PC-9 (cell line): ENCODE data around the gene PDZK1IP1. TPM values are rescaled to one million over a fixed set of nuclear protein-coding genes. Genes with fewer than 3 reads are reported as not detected.

Source experiments
- BruUV-seq: library from RNA; stranded (reverse); fragments of 400-500 nt; replicated peaks from 2 replicates; lab custom pipeline; 2021; lab: Mats Ljungman, UMichigan
- CTCF ChIA-PET: fragments of 300-600 bp; sonication (Branson Sonifier 250); formaldehyde crosslinking; loops from one replicate; lab custom pipeline; 2022; ENCODE audit warnings: antibody characterized with exemption; lab: Charles Lee
- POLR2A ChIA-PET: fragments of 300-600 bp; sonication (Branson Sonifier 250); formaldehyde crosslinking; loops from one replicate; lab custom pipeline; 2022; ENCODE audit warnings: antibody characterized with exemption; ENCODE audit not compliant: unreplicated experiment; lab: Charles Lee
- DNase-seq, 2 experiments: peaks; one replicate each; pipeline versions ENCODE4 v3.0.0 to v3.0.0-alpha.2; 2015 to 2022; ENCODE audit warnings: mixed read lengths in 1 of 2
- H2AFZ ChIP-seq: fragments of 200-600 bp; sonication (generic); 2 replicates; pipeline ENCODE4 v1.8.1; 2017; ENCODE audit warnings: antibody characterized with exemption
- H3F3A ChIP-seq: fragments of 200-600 bp; sonication (generic); 2 replicates; pipeline ENCODE4 v1.8.1; 2017; ENCODE audit warnings: antibody characterized with exemption, mild to moderate bottlenecking, low read depth; ENCODE audit not compliant: insufficient read depth
- H3K27ac ChIP-seq: fragments of 200-600 bp; sonication (generic); 2 replicates; pipeline ENCODE4 v1.6.1; 2016; ENCODE audit warnings: mixed run types
- H3K27me3 ChIP-seq: fragments of 200-600 bp; sonication (generic); 2 replicates; pipeline ENCODE4 v1.6.1; 2016; ENCODE audit warnings: low read depth, mixed run types; ENCODE audit not compliant: insufficient read depth
- H3K36me3 ChIP-seq: fragments of 200-600 bp; sonication (generic); 2 replicates; pipeline ENCODE4 v1.6.1; 2016; ENCODE audit warnings: low read depth, mixed run types
- H3K4me1 ChIP-seq: fragments of 200-600 bp; sonication (generic); replicated peaks from 2 replicates; pipeline ENCODE4 v1.6.1; 2016; ENCODE audit warnings: mixed run types; ENCODE audit not compliant: insufficient read depth
- H3K4me2 ChIP-seq: fragments of 200-600 bp; sonication (generic); 2 replicates; pipeline ENCODE4 v1.6.1; 2017; ENCODE audit warnings: mixed run types
- H3K4me3 ChIP-seq: fragments of 200-600 bp; sonication (generic); 2 replicates; pipeline ENCODE4 v1.6.1; 2016; ENCODE audit warnings: mixed run types
- H3K79me2 ChIP-seq: fragments of 200-600 bp; sonication (generic); 2 replicates; pipeline ENCODE4 v1.6.1; 2017; ENCODE audit warnings: low read depth, mixed run types
- H3K9me2 ChIP-seq: fragments of 200-600 bp; sonication (generic); 2 replicates; pipeline ENCODE4 v1.8.1; 2017; ENCODE audit warnings: mild to moderate bottlenecking; ENCODE audit not compliant: insufficient read depth
- H3K9me3 ChIP-seq: fragments of 200-600 bp; sonication (generic); 2 replicates; pipeline ENCODE4 v1.8.1; 2016; ENCODE audit warnings: low read depth; ENCODE audit not compliant: insufficient read depth
- H4K20me1 ChIP-seq: fragments of 200-600 bp; sonication (generic); 2 replicates; pipeline ENCODE4 v1.8.1; 2017; ENCODE audit not compliant: insufficient read depth
- CTCF ChIP-seq: fragments of 200-600 bp; sonication (generic); conservative IDR thresholded peaks from 2 replicates; pipeline ENCODE4 v1.6.1; 2017; ENCODE audit warnings: mixed run types, antibody characterized with exemption, mild to moderate bottlenecking, moderate library complexity
- EZH2 ChIP-seq: fragments of 200-600 bp; sonication (generic); IDR thresholded peaks from 2 replicates; pipeline ENCODE4 v1.8.0; 2017; ENCODE audit warnings: antibody characterized with exemption, low read depth
- intact Hi-C: fragments of 100-400 bp; cut with micrococcal nuclease; formaldehyde crosslinking; loops from one replicate; pipeline ENCODE4 v1.10.0; 2022; ENCODE audit not compliant: unreplicated experiment
- total RNA-seq: library from RNA; stranded (reverse); gene quantifications from 2 replicates; pipeline ENCODE4 v1.2.3, GENCODE V29; 2021

The PDZK1IP1 gene
- total RNA-seq, 1 experiment from 2014 or later: 6.2 TPM

- no TSS peak for BruUV-seq
- DNase-seq: no peak
- ChIA-PET POLR2A (no interaction called here), CTCF (no interaction called here)
- Histone ChIP-seq H3K4me3 (no peak overlapping the region), H3K4me1 (no peaks in the 10 kb centered on the region; the same call in 1 of the 2 replicates), H3F3A (no peaks in the 10 kb centered on the region), H4K20me1 (no peaks in the 10 kb centered on the region), H3K27me3 (no peaks in the 10 kb centered on the region), H3K4me2 (no peak overlapping the region), H3K9me2 (no peaks in the 10 kb centered on the region), H3K27ac (no peak overlapping the region), H3K9me3 (no peaks in the 10 kb centered on the region), H2AFZ (no peak overlapping the region), H3K79me2 (no peaks in the 10 kb centered on the region), H3K36me3 (no peaks in the 10 kb centered on the region)
- intact Hi-C loops: no loop called here
- TF ChIP-seq EZH2 (no peak), CTCF (no peak)
Observed at GRCh38 chr1:47186267-47187185, 3.3 kb downstream of the PDZK1IP1 start.

DNA sequence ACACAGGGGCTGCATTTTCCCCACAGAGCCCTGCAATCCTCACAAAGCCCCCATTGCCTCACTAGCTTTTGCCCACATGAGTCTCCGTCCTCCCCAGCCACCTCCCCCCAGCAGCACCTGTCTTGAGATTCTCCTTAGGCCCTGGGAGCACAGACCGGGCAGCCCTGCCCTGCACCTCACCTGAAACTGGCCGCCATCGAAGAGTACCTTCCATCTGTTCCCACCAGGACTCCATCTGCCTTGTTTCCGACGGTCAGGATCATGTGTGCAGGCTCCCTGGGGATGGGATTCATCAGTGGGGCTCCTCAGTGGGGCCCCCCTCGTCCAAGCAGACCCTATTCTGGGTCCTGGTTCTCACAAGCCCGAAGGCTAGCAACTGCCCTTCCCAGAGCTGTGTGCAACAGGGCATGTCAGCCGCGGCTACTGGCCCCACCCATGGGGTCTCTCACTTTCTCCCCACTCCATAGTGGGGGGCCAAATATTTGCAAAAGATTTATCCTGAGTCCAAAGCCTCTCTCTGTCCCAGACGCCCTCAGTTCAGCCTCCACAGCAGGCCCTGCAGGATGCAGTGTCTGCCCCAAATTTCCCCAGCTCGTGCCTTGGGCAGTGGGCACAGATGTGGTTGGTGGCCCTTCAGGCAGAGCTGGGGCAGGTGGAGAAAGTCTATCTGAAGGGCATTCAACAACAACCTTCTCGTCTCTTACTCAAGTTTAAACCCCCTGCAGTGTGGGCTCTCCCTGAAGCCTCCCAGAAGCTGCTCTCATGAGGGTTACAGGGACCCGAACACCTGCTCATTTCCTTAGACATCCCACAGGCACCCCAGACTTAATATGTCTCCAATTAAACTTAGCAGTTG lies 4.8 kb downstream of the PDZK1IP1 start:
- no peaks in the 10 kb centered on the region for H3F3A ChIP-seq

More for the DNA sequence above, 4.8 kb downstream of the PDZK1IP1 start:
- Histone ChIP-seq H3K4me1 (peaks cover 3% of the 10 kb centered on the region), H3K27ac (no peak overlapping the region), H3K9me2 (no peaks in the 10 kb centered on the region), H2AFZ (no peak overlapping the region), H3K9me3 (no peaks in the 10 kb centered on the region), H3K36me3 (no peaks in the 10 kb centered on the region), H3K79me2 (no peaks in the 10 kb centered on the region), H3K4me2 (no peak overlapping the region), H4K20me1 (no peaks in the 10 kb centered on the region), H3K27me3 (no peaks in the 10 kb centered on the region), H3K4me3 (no peak overlapping the region)
- BruUV-seq: no TSS peak
- ChIA-PET POLR2A (no interaction called here), CTCF (no interaction called here)
- intact Hi-C loops: no loop called here
- DNase-seq: no peak
- TF ChIP-seq EZH2: no peak
- no peak for TF ChIP-seq CTCF
